Measurements from ENCODE around the gene ADGRG2. TPM values are rescaled to one million over a fixed set of nuclear protein-coding genes. Genes with fewer than 3 reads are reported as not detected.

Gene ADGRG2
- total RNA-seq, 4 donors from 2014 or later = 1.3 to 3.8 (median 2.0) TPM

GRCh38 chrX:18956303-18957032, 165.8 kb downstream of the ADGRG2 start:
- H3K27me3 ChIP-seq = no peaks in the 10 kb centered on the region
- H3K4me1 ChIP-seq = no peaks in the 10 kb centered on the region
- no peak for ATAC-seq
- no peaks in the 10 kb centered on the region for H3K9me3 ChIP-seq
- WGBS, 2 donors (ENCODE audit: low coverage in 1 of 2) = 81 to 89% methylated on average over 4 to 6 of the region's 7 CpGs
- TF ChIP-seq POLR2A (IDR thresholded peaks at IDR 0.05) (no peak), EP300 (IDR thresholded peaks at IDR 0.05) (no peak), POLR2AphosphoS5 (IDR thresholded peaks at IDR 0.05) (no peak), CTCF (IDR thresholded peaks at IDR 0.05) (no peak)
- H3K36me3 ChIP-seq = peaks cover 0 to 9% of the 10 kb centered on the region in 2 donors
- H3K27ac ChIP-seq = no peak overlapping the region
- no peak overlapping the region for H3K4me3 ChIP-seq

- Histone ChIP-seq H3K27me3 (no peaks in the 10 kb centered on the region), H3K27ac (no peak overlapping the region), H3K9me3 (no peaks in the 10 kb centered on the region), H3K36me3 (peaks cover 0 to 17% of the 10 kb centered on the region in 2 donors), H3K4me3 (no peak overlapping the region), H3K4me1 (no peaks in the 10 kb centered on the region)
- no peak for ATAC-seq
- WGBS, 2 donors (ENCODE audit: low coverage in 1 of 2) = 90 to 100% methylated on average over 1 to 4 of the region's 4 CpGs
- TF ChIP-seq CTCF (IDR thresholded peaks at IDR 0.05) (no peak), EP300 (IDR thresholded peaks at IDR 0.05) (no peak), POLR2AphosphoS5 (IDR thresholded peaks at IDR 0.05) (no peak), POLR2A (IDR thresholded peaks at IDR 0.05) (no peak)
Measured at GRCh38 chrX:18955676-18956075, 166.6 kb downstream of the ADGRG2 start.

DNA sequence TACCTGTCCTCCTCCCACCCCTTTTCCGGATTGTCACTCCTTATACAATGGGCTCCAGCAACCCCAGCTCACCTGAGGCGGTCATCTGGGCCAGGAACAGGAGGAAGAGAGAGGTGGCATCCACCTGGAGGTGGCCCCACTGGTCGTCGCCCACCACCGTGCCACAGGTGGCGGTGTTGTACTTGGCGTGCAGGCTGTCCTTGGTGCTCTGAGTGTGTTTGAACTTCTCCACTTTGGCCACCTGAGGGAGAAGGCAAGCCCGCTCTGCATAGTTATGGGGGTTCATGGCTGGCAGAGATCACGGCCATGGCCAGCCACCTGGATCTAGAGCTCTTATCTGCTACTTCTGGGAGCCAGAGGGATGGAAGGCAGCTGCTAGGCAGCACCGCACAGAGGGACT, 171.2 kb downstream of the ADGRG2 start:
- H3K4me1 ChIP-seq = no peaks in the 10 kb centered on the region
- peaks cover 0 to 35% of the 10 kb centered on the region in 2 donors for H3K36me3 ChIP-seq
- no peak overlapping the region for H3K4me3 ChIP-seq
- ATAC-seq = no peak
- TF ChIP-seq CTCF (IDR thresholded peaks at IDR 0.05) (no peak), EP300 (IDR thresholded peaks at IDR 0.05) (no peak), POLR2AphosphoS5 (IDR thresholded peaks at IDR 0.05) (no peak), POLR2A (IDR thresholded peaks at IDR 0.05) (no peak)
- H3K27me3 ChIP-seq = no peaks in the 10 kb centered on the region
- H3K27ac ChIP-seq = no peak overlapping the region
- no peaks in the 10 kb centered on the region for H3K9me3 ChIP-seq
- no CpG with 5 or more reads among the region's 10 CpGs for WGBS, 2 donors (ENCODE audit: low coverage in 1 of 2)

DNA sequence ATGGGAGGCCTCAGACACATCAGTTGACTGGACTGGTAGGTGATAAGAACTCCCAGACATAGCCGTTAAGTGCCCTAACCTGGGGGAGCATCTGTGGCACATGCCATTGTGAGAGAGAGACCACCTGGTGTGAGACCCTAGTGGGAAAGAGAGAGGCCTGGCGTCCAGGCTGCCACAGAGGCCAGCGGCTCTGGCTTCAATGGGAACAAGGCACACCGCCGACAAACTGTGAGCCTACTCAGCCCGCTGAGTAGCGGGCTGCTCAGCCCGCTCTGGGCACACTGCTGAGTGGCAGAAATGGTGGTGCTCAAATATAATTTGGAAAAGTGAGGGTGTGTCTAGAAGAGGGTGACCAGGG, 172.3 kb downstream of the ADGRG2 start:
- H3K9me3 ChIP-seq = no peaks in the 10 kb centered on the region
- no peaks in the 10 kb centered on the region for H3K27me3 ChIP-seq
- H3K4me1 ChIP-seq = no peaks in the 10 kb centered on the region
- no peak for TF ChIP-seq EP300 (IDR thresholded peaks at IDR 0.05)
- TF ChIP-seq POLR2A (IDR thresholded peaks at IDR 0.05) = no peak
- TF ChIP-seq CTCF (IDR thresholded peaks at IDR 0.05) = no peak
- TF ChIP-seq POLR2AphosphoS5 (IDR thresholded peaks at IDR 0.05) = no peak
- no CpG with 5 or more reads among the region's 8 CpGs for WGBS, 2 donors (ENCODE audit: low coverage in 1 of 2)
- H3K27ac ChIP-seq = no peak overlapping the region
- H3K36me3 ChIP-seq = peaks cover 0 to 39% of the 10 kb centered on the region in 2 donors
- ATAC-seq = no peak
- no peak overlapping the region for H3K4me3 ChIP-seq

DNA sequence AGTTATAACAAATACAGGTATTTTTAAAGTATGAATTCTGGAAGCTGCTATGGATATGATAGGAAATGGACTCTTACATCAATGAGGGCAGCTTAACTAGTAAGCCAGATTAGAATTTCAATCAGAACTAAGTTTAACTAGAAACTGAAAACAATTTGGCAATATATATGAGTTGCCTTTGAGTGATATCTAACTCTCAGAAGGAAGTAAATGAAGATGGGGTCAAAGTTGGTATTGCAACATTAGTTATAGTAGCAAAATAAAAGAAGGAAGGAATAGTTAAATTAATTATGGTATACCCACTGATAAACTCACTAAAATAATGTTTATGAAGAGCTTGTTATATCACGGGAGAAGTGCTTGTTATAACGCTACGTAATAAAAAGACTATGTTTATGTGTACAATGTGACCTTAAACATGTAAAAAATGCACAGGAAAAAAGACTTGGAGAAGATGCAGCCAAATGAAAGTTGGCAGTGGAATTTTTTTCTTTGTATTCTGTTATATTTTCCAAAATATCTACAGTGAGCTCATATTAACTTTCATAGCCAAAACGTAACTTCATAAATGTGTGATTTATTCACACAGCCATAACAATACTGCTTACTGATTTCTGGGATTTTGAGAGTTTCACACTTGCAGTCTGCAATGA, 172.9 kb downstream of the ADGRG2 start:
- H3K4me1 ChIP-seq = no peaks in the 10 kb centered on the region
- H3K27ac ChIP-seq = no peak overlapping the region
- no peak for ATAC-seq
- H3K9me3 ChIP-seq = no peaks in the 10 kb centered on the region
- no peaks in the 10 kb centered on the region for H3K27me3 ChIP-seq
- no peak overlapping the region for H3K4me3 ChIP-seq
- H3K36me3 ChIP-seq = peaks cover 0 to 44% of the 10 kb centered on the region in 2 donors
- TF ChIP-seq EP300 (IDR thresholded peaks at IDR 0.05) = no peak
- no peak for TF ChIP-seq POLR2A (IDR thresholded peaks at IDR 0.05)
- no peak for TF ChIP-seq CTCF (IDR thresholded peaks at IDR 0.05)
- TF ChIP-seq POLR2AphosphoS5 (IDR thresholded peaks at IDR 0.05) = no peak
- WGBS, 2 donors (ENCODE audit: low coverage in 1 of 2) = 48 to 66% methylated on average over 3 to 4 of the region's 4 CpGs

Data from gastroesophageal sphincter (tissue), 4 donors.